ENCODE data around the gene POTEI.
"Not testable (repeated sequence)": the region's sequence is repeated elsewhere in the genome, so short reads cannot be mapped to it uniquely, and the experiment has no call there.

The POTEI gene

GRCh38 chr2:130509228-130509627 is at the start of gene POTEI:
TSS of gene POTEI (minus strand) at chr2:130509328. CDS start at chr2:130509235, 93 bp downstream.
- DNase-seq, result not testable (repeated sequence)

GRCh38 chr2:130556441-130556840 is 47.3 kb upstream of the POTEI start:
- not testable (repeated sequence) for DNase-seq

- DNase-seq, result not testable (repeated sequence)
Observed at GRCh38 chr2:130554178-130554577, 45.0 kb upstream of the POTEI start.

- DNase-seq, result not testable (repeated sequence)
Observed at GRCh38 chr2:130549475-130549874, 40.3 kb upstream of the POTEI start.

GRCh38 chr2:130548418-130548817 is 39.3 kb upstream of the POTEI start:
- not testable (repeated sequence) for DNase-seq

GRCh38 chr2:130544978-130545377 is 35.9 kb upstream of the POTEI start:
- DNase-seq, result not testable (repeated sequence)

GRCh38 chr2:130543785-130544528 is 34.8 kb upstream of the POTEI start:
- DNase-seq, result not testable (repeated sequence)

- not testable (repeated sequence) for DNase-seq
Observed at GRCh38 chr2:130542789-130543188, 33.7 kb upstream of the POTEI start.

GRCh38 chr2:130538271-130538670 is 29.1 kb upstream of the POTEI start:
- not testable (repeated sequence) for DNase-seq

- DNase-seq, result not testable (repeated sequence)
Observed at GRCh38 chr2:130536654-130537053, 27.5 kb upstream of the POTEI start.

GRCh38 chr2:130531672-130532071 is 22.5 kb upstream of the POTEI start:
- DNase-seq, result not testable (repeated sequence)

- not testable (repeated sequence) for DNase-seq
Observed at GRCh38 chr2:130531225-130531624, 22.1 kb upstream of the POTEI start.

- not testable (repeated sequence) for DNase-seq
Observed at GRCh38 chr2:130530212-130530611, 21.1 kb upstream of the POTEI start.

GRCh38 chr2:130529545-130529944 is 20.4 kb upstream of the POTEI start:
- DNase-seq, result not testable (repeated sequence)

GRCh38 chr2:130527365-130527967 is 18.3 kb upstream of the POTEI start:
- not testable (repeated sequence) for DNase-seq

- not testable (repeated sequence) for DNase-seq
Observed at GRCh38 chr2:130522390-130522789, 13.3 kb upstream of the POTEI start.

- not testable (repeated sequence) for DNase-seq
Observed at GRCh38 chr2:130520992-130521391, 11.9 kb upstream of the POTEI start, which contains the start of gene CFC1B. TSS of gene CFC1B (plus strand) at chr2:130521222. CDS start at chr2:130521485, 263 bp downstream.

- not testable (repeated sequence) for DNase-seq
Observed at GRCh38 chr2:130518516-130519106, 9.5 kb upstream of the POTEI start.

GRCh38 chr2:130511747-130512451 is 2.8 kb upstream of the POTEI start:
- DNase-seq, result not testable (repeated sequence)

- DNase-seq, result not testable (repeated sequence)
Observed at GRCh38 chr2:130510807-130511746, 1.9 kb upstream of the POTEI start.

- DNase-seq, result not testable (repeated sequence)
Observed at GRCh38 chr2:130491073-130491472, 18.1 kb downstream of the POTEI start.
